ENCODE data around the gene HP1BP3.

HP1BP3 gene

GRCh38 chr1:20693623-20694022 is 93.5 kb downstream of the HP1BP3 start:
- no peak for DNase-seq (ENCODE audit: low spot score)
